ENCODE measurements around the gene TEX26.

Gene TEX26

GRCh38 chr13:30932481-30933353 is at the start of gene TEX26:
TSS of gene TEX26 (plus strand) at chr13:30932656. CDS start at chr13:30932716, 60 bp downstream.
- DNase-seq (ENCODE audit: low read depth in 2 of 2), result no peak

GRCh38 chr13:30882996-30883766 is 49.3 kb upstream of the TEX26 start:
- no peak for DNase-seq (ENCODE audit: low read depth in 2 of 2)

- no peak for DNase-seq (ENCODE audit: low read depth in 2 of 2)
Measured at GRCh38 chr13:30884543-30884942, 47.9 kb upstream of the TEX26 start.

GRCh38 chr13:30889196-30889690 is 43.2 kb upstream of the TEX26 start:
- no peak for DNase-seq (ENCODE audit: low read depth in 2 of 2)

GRCh38 chr13:30892966-30893365 is 39.5 kb upstream of the TEX26 start:
- DNase-seq (ENCODE audit: low read depth in 2 of 2), result no peak

- DNase-seq (ENCODE audit: low read depth in 2 of 2), result no peak
Measured at GRCh38 chr13:30895773-30896172, 36.7 kb upstream of the TEX26 start.

- DNase-seq (ENCODE audit: low read depth in 2 of 2), result no peak
Measured at GRCh38 chr13:30898070-30898469, 34.4 kb upstream of the TEX26 start.

GRCh38 chr13:30898678-30899241 is 33.7 kb upstream of the TEX26 start:
- no peak for DNase-seq (ENCODE audit: low read depth in 2 of 2)

- no peak for DNase-seq (ENCODE audit: low read depth in 2 of 2)
Measured at GRCh38 chr13:30900436-30900835, 32.0 kb upstream of the TEX26 start.

GRCh38 chr13:30900952-30901749 is 31.3 kb upstream of the TEX26 start:
- no peak for DNase-seq (ENCODE audit: low read depth in 2 of 2)

GRCh38 chr13:30904043-30904442 is 28.4 kb upstream of the TEX26 start:
- no peak for DNase-seq (ENCODE audit: low read depth in 2 of 2)

- DNase-seq (ENCODE audit: low read depth in 2 of 2), result no peak
Measured at GRCh38 chr13:30905932-30906383, 26.5 kb upstream of the TEX26 start, which contains the start of gene MEDAG. TSS of gene MEDAG (plus strand) at chr13:30906271. CDS start at chr13:30906516, 245 bp downstream.

GRCh38 chr13:30906411-30907051 is 25.9 kb upstream of the TEX26 start:
- DNase-seq (ENCODE audit: low read depth in 2 of 2), result no peak

GRCh38 chr13:30907121-30907861 is 25.2 kb upstream of the TEX26 start:
- no peak for DNase-seq (ENCODE audit: low read depth in 2 of 2)

- DNase-seq (ENCODE audit: low read depth in 2 of 2), result no peak
Measured at GRCh38 chr13:30908416-30908980, 24.0 kb upstream of the TEX26 start.

- no peak for DNase-seq (ENCODE audit: low read depth in 2 of 2)
Measured at GRCh38 chr13:30910676-30911075, 21.8 kb upstream of the TEX26 start.

- DNase-seq (ENCODE audit: low read depth in 2 of 2), result no peak
Measured at GRCh38 chr13:30915691-30916541, 16.5 kb upstream of the TEX26 start.

- DNase-seq (ENCODE audit: low read depth in 2 of 2), result no peak
Measured at GRCh38 chr13:30916991-30917390, 15.5 kb upstream of the TEX26 start.
